Fibroblast of peridontal ligament (primary cell): ENCODE data around the gene SYNGR4.

Source experiments
- DNase-seq: peaks from one replicate; pipeline ENCODE4 v3.0.0-alpha.2; 2010; ENCODE audit errors: extremely low read depth

SYNGR4 gene

DNA sequence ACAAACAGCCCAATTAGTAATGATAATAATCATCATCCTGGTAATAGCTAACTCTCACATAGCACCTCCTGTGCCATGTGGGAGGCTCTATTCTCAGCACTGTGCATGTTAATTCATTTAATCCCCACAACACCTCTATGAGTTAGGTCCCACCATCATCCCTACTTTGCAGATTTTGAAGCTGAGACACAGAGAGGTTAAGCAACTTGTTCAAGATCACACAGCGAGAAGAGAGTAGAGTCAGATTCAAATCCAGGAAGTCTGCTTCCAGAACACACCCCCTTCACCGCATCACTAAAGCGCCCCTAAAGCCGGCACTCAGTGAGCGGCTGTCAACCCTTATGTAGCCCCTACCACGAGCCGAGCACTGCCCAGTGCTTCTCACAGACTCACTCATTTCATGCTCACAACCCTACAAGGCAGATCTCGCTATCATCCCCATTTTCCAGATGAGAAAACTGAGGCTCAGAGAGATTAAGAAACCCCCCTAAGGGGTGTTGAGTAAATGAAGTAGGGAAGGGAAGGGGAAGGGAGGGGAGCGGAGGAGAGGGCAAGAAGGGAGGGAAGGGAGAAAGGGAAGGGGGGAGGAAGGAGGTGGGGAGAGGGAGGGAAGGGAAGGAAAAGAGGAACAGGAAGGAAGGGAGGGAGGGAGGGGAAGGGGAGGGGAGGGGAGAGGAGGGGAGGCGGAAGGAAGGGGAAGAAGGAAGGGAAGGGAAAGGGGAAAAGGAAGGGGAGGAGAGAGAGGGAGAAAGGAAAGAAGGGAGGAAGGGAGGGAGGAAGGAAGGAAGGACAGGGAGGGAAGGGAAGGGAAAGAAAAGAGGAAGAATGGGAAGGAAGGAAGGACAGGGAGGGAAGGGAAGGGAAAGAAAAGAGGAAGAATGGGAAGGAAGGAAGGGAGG lies 22.4 kb upstream of the SYNGR4 start:
- DNase-seq: no peak

DNA sequence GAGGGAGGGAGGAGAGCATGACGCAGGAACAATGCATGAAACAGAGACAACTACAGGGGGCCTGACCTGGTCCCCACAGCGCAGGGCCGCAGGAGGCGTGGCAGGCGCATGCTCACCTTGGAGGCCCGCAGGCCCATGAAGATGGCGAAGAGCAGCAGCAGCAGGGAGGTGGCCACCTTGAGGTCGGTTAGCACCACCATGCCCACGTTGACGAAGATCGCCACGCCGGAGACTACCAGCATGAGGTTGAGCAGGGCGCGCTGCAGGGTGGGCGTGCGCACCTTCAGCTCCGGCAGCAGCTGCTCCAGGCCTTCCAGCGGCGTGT lies 21.8 kb upstream of the SYNGR4 start:
- no peak for DNase-seq

DNA sequence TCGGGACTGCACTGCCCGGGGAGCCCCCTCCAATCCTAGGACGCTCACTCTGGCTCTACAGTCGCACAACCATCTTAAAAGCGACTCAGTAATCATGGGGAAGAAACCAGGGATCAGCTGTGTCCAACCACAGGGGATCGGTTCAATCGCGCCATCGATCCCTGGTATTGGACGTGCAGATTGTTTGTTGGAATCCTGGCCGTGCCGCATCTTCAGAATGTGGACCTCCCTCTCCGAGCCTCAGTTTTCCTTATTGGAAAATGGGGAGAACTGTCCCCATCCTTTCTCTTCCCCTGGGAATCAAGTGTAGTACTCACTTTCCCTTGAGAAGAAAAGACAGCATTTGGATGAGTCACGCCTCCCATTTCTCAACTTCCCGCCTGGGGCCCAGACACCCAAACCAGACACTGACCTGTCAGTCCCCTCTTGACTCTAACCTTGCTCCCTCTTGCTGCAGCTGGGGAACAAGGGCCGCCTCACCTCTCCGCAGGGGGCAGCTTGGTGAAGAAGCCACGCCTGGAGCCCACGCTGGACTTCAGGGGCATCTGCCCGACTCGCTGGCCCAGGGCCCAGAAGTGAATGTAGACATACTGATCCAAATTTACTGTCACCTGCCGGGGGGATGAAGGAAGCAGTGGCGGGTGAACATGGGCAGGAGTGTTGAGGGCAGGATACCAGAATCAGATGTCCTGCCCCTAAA lies 21.2 kb upstream of the SYNGR4 start:
- DNase-seq: no peak

DNA sequence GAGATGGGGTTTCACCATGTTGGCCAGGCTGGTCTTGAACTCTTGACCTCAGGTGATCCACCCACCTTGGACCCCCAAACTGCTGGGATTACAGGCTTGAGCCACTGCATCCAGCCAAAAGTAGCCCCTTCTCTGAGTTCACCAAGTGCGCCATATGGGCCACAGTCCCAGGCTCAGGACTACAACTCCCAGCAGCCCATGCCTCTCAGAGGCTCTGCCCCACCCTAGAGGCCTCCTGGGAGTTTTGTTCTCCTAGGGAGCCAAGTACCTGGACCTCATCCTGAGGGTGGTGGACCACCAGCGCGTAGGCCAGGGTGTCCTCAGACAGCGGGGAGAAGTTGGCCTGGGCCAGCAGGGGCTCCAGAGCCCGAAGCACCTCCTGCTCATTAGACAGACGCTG lies 19.3 kb upstream of the SYNGR4 start:
- DNase-seq: no peak

DNA sequence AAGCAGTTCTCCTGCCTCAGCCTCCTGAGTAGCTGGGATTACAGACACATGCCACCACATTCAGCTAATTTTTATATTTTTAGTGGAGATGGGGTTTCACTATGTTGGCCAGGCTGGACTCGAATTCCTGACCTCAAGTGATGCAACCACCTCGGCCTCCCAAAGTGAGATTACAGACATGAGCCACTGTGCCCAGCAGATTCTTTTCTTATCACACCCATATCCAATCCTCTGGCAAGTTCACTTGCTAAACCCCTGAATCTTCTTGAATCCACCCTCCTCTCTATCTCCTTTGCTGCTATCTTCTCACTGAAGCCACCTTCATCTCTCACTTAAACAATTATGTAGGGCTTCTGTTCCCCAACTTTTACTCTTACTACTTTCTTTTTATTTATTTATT lies 18.0 kb upstream of the SYNGR4 start:
- DNase-seq: no peak

DNA sequence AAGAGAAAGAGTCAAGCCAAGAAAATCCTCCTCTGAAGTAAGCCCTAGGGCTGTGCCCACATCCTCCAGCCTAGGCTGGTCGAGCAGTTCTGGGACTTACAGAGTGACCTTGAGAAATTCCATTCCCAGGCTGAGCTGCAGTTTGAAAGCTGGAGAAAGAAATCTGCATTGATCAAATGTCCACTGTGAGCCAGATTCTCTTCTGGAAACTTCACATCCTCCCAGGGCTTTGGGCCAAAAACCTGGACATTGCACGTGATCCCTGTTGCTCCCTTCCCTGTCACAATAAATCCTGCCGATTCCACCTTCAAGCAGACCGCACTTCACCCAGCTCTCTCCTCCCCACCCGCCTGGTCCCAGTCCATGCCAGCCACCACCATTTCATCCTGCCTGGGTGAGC lies 16.1 kb upstream of the SYNGR4 start:
- DNase-seq: peak; percentile 12

DNA sequence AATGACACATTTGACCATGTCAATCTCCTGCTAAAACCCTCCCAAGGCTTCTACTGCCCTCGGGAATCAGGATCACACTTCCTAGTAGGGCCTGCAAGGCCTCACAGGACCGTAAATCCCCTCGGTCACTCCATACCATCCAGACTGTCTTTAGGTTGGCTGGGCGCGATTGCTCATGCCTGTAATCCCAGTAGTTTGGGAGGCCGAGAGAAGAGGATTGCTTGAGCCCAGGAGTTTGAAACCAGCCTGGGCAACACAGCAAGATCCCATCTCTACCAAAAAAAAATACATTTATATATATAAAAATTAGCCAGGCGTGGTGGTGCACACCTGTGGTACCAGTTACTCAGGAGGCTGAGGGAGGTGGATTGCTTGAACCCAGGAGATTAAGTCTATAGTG lies 15.4 kb upstream of the SYNGR4 start:
- DNase-seq: no peak

DNA sequence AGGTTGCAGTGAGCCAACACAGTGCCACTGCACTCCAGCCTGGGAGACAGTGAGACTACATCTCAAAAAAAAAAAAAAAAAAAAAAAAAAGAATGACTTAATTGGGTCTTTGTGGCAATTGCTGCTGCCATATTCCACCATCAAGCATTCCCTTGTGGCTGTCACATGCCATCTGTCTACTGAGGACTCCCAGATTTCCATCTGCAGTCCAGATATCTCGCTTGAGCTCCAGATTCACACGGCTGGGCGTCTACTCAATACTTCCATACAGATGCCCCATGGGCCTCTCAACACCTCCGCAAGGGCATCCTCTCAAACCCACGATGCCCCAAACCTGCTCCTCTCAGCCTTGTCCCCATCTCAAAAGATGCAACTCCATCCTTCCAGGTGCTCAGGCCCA lies 13.3 kb upstream of the SYNGR4 start:
- no peak for DNase-seq

DNA sequence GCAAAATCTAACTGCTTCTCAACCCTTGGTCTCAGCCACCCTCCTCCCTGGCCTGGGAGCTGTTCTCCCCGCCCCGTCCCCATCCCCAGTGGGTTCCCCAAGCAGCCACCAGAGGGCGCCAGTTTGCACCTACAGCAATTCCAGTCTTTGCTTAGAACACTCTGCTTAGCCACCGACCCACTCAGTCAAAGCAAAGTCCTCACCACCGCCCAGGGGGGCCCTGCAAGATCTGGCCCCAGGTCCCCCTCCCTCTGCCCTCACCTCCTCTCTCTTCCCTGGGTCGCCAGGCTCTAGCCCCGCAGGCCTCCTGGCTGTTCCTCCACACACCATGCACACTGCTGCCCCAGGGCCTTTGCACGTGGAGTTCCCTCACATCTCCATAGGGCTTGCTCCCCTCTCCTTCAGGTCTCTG lies 12.8 kb upstream of the SYNGR4 start:
- peak; percentile 40 for DNase-seq

DNA sequence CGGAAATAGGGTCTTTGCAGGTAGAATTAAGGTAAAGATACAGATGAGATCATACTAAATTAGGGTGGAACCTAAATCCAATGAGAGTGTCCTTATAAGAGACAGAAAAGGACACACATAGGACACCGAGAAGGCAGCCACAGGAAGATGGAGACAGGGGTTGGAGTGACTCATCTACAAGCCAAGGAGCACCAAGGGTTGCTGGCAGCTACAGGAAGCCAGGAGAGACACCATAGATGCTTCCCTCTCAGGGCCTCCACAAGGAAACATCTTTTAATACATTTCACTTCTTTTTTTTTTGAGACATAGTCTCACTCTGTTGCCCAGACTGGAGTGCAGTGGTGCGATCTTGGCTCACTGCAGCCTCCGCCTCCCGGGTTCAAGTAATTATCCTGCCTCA lies 10.5 kb upstream of the SYNGR4 start:
- no peak for DNase-seq

DNA sequence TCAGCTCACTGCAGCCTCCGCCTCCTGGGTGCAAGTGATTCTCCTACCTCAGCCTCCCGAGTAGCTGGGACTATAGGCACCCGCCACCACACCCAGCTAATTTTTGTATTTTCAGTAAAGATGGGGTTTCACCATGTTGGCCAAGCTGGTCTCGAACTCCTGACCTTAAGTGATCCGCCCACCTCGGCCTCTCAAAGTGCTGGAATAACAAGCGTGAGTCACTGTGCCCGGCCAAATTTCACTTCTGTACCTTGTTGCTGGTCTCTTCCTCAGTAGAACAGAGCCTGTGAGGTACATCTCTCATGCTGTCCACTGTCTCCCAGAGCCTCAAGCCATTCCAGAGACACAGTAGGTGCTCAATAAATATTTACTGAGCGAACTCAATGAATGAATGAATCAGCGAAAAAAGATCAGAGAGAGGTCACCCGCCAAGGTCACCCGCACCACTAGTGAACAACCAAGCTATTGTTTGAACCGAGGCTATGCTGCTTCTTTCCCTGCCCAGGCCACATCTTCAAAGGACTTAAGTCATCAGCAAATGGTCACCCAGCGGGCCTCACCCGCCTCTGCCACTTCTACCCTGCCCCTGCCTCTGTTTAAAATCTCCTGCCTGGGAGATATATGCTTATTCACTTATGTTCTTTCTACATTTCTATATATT lies 9.7 kb upstream of the SYNGR4 start:
- DNase-seq: no peak

DNA sequence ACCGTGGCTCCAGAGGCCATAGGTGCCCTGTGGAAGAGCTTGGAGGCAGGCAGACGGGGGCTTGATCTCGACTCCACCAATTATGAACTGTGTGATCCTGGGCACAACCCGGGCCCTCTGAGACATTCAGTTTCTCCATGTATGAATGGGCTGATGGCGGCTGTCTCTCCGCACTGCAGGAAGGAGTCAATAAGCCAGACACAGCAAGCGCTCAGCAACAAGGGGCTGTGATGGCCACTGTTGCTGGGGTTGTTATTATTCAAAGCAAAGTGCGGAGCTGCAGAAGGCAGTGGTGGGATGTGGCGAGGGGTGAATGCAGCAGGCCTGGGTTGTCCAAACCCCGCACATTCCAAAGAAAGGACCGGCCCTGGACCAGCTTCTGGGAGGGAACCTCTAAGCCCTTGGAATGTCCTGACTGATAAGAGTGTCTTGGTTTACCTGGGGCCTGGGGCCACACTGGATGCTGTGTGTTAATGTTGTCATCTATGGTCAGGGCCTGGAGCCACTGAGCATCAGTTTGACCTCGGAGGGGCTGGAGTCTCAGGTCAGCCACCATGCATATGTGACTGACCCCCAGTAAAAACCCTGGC lies 8.7 kb upstream of the SYNGR4 start:
- no peak for DNase-seq

DNA sequence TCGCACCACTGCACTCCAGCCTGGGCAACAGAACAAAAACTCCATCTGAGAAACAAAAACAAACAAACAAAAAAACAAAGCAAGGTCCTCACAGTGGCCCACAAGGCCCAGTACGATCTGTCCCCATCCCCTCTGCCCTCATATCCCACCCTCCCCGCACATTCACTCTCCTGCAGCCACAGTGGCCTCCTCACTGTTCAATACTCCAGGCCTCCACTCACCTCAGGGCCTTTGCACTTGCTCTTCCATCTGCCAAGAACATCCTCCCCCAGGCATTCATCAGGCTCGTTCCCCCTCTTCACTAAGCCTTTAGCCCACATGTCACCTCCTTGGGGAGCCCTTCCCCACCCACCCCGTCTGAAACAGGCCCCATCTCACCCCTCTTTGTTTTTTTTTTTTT lies 5.0 kb upstream of the SYNGR4 start:
- no peak for DNase-seq

DNA sequence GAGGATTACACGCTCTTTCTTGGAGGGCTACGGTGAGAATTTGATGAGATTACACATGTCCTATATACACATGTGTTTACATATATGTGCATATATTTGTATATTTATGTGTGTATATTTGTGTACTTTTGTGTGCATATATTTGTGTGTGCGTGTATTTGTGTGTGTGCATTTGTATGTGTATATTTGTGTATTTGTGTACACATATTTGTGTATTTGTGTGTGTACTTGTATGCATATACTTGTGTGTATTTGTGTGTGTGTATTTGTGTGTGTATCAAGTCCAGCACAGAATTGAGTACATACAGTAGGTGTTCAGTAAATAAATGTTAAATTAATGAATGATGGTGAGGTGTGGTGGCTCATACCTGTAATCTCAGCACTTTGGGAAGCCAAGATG lies 2.3 kb upstream of the SYNGR4 start:
- DNase-seq: no peak

DNA sequence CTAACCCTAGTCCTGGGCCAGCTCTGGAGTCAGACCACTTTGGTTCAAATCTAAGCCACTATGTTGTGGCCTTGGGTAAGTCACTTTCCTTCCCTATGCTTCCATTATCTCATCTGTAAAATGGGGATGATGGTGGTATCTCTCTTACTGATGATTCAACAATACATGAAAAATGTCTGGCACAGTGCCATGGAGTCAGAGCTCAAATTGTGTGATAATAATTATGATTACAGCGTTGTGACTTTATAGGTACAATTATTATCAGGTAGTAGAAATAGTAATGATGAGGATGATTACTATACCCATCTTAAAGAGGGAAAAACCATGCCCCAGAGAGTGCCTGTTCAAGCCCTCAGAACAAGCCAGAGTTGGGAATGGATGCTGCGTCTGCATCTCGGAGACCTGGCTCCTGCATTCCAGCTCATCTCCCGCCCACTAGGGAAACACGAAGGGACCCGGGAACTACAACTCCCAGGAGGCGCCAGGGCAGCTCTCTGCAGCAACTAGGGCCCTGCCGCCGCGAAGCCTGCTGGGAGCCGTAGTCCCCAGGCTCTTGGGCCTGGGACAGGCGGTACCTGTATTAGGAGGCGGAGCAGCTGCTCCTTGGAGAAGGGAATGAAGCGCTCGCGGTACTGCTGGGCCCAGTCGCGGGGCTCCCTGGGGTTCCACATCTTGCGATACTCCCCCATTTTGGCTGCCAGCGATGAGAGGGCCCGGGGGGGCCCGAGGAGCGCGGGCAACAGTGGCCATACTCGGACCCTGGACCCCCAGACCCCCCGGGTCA lies 1.3 kb upstream of the SYNGR4 start:
- DNase-seq: peak; percentile 84

DNA sequence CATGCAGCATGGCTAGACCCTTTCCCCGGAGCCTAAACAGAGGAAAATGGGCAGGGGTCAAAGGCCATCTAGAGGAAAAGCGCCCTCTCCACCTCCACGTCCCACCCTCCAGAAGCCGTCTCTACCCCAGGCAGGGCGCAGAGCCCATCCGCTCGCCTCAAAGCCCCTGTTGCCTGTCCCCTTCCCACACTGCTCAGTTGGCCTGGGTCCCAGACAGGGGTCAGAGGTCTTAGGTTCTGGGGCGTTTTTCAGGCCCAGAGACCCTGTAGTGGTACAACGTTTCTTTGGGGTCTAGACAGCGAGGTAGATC lies 712 bp upstream of the SYNGR4 start:
- DNase-seq: no peak

DNA sequence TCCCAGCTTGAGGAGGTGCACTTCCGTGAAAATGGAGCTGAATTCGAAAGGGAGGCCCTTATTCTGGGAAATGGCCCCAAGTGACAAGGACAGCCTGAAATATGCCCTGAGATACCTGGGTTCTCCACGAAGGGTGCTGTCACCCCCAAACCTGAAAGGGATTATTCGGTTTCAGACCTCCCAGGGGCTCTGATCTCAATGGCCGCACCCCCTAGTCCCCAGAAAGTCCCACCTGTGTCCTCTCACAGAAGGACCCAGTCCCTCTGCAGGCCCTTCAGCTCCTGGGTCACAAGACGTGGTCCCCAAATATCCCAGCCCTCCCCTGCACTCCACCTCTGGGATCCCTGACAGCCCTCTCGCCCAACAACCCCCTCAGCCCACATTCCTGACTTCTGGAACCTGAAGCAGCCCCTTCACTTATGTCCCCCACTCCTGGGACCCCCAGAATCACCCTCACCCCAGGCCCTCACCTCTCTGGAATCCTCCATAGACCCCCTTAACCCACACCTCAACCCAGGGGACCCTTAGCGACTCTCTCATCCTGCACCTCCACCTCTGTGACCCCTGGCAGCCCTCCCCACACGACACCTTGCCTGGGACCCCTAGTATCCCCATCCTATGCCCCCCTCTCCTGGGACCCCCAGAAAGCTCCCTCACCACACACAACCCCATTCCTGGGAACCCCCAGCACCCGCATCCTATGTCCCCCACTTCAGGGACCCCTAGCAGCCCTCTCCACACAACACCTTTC lies 606 bp downstream of the SYNGR4 start:
- DNase-seq: no peak

DNA sequence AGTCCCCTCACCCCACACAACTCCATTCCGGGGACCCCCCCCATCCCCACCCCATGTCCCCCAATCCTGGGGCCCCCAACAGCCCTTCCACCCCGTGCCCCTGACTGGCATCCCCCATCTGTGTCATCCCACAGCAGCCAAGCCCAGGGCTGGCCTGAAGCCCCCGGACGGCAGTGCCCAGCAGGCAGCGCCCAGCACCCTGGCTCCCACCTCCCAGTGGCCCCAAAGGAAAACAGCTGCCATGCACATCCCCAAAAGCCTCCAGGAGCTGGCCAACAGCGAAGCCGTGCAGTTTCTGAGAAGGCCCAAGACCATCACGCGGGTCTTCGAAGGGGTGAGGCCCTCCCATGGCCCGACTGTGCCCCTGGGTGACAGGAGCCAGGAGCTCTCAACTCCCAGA lies 1.4 kb downstream of the SYNGR4 start:
- DNase-seq: no peak

DNA sequence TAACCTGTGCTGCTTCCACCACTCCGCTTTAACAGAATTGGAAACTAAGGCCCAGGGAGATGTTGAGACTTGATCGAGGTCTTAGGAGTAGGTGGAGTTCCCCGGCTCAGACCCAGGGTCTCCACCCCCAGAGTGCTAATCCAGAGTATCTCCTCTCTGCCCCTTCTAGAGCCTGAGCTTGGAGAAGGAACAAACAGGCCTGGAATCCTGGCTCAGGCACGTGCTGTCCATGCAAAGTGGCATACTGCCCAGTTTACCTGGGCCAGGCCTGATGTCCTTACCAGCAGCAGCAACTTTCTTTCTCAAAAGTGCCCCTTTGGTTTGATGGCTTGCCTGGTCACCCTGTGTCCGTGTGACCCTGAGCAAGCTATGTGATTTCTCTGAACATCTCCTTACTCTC lies 3.7 kb downstream of the SYNGR4 start:
- no peak for DNase-seq

DNA sequence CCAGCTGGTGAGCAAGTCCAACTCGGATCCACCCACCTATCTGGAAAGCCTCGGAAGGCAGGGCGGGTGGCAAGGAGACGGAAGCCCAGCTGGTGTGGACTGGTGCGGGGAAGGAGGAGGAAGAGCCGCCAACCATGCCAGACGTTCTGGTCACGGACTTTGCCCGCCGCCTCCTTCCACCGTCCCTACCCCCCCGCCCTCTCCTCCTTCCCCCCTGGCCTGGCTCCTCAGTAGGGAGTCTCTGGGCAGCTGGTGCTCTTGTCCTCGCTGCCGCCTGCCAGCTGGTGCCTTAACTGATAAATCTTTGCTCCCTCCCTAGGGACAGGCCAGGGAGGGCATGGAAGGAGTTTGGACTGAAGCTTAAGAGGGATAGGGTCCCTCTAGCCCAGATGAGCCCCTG lies 4.8 kb downstream of the SYNGR4 start:
- DNase-seq: no peak

DNA sequence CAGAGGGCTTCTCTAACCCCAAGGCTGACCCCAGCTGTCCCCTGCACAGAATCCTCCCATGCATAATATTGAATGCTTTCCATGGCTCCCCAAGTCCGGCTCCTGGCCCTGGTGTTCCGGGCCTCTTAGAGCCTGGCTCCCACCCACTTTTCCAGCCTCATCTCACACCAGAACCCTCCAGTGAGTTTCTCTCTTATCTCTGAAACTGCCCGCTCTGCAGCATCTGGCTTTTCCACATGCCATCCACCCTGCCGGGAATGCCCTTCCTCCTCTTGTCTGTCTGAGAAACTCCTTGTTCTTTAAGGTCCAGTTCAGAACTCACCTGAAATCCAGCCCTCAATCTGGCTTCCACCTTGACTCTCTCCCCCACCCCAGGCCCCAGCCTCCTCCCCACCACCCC lies 6.8 kb downstream of the SYNGR4 start:
- no peak for DNase-seq
